NOMO-1 treated with DMSO at 0.1 percent for 48 hours (cell line): ENCODE measurements around the gene CPNE9.

Source experiments
- DNase-seq: peaks from one replicate; lab custom pipeline; 2025; ENCODE audit not compliant: unreplicated experiment; lab: John Stamatoyannopoulos, UW

CPNE9 gene

DNA sequence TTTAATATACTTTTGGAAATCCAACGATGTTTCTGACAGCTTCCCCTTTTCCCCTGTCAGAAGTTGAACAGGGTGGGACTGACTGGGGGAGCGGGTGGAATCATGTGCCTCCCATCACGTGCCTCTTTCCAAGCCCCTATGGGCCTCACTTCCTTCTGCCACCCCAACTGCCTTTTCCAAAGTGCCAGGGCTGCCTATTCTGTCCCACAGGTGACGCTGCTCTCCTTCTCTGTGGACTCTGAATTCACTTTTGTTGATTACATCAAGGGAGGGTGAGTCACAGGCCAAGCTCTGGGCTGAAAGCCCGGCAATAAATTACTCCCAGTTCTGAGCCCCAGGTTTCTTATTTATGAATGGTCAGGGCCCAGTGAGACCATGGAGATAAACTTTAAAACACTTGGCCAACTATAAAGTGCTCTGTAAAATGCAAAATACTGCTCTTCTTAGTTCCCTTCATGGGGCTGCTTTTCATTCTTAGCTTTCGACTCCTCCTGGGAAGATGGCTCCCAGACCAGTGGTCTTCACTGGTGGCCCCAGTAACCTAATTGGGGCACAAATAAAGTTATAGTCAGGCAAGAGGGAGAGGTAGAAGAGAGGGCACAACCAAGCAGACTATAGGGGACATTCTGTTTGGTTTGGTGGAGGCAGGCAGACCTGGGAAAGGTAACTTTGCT lies 12.3 kb downstream of the CPNE9 start:
- peak; percentile 93 for DNase-seq

DNA sequence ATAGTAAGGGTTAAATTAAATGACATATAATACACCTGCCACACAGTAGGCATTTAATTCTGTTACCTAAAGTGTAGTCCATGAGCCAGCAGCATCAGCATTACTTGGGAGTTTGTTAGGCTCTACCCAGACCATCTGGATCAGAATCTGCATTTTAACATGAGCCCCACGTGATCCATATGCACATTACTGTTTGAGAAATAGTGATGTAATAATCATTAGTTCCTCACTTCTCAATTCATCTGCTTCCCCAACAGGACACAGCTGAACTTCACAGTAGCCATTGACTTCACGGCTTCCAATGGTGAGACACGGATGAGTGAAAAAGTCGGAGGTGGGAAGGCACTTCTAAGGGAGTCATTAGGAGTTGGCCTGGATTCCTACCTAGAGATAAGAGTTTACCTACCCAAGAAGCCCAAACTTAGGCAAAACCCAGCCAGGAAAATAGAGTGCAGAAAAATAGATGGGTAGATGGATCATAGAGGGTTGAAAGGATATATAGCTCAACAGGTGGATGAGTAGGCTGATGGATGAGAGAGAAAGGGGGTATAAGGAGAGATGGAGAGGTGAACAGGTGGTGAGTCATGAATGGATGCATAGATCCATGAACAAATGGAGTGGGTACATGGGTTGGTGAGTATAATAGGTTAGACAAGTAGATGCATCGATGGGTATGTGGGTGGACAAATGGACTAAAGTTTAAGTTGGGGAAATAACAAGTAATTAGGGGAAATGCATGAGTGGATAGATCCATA lies 13.3 kb downstream of the CPNE9 start:
- DNase-seq = no peak

DNA sequence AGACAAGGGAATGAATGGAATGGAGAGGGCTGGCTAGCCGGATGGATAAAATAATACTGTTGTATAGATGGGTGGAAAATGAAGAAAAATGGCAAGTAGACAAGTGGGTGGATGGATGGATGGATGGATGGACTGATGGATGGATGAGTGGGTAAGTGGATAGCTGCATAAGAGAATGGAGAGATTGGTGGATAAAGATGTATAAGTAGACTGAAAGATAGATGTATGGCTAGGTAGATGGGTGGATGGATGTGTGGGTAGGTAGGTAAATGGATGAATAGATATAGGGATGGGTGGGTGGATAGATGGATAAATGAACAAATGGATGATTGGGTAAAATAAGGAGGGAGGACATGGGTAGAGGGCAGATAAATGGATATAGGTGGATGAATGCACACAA lies 13.9 kb downstream of the CPNE9 start:
- DNase-seq = no peak

DNA sequence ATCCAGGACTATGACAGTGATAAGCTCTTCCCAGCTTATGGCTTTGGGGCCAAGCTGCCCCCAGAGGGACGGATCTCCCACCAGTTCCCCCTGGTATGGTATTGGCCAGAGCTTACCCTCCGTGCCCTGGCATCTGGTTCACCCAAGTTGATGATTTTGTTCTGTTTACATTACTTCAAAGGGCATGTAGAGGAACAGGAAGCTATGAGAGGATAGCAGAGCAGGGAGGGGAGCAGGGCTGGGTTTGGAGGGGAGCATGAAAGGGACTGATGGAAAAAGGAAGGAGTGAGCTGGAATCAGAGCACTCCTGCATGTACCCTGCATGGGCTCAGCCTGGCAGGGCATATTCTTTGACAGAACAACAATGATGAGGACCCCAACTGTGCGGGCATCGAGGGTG lies 14.5 kb downstream of the CPNE9 start:
- DNase-seq = no peak

DNA sequence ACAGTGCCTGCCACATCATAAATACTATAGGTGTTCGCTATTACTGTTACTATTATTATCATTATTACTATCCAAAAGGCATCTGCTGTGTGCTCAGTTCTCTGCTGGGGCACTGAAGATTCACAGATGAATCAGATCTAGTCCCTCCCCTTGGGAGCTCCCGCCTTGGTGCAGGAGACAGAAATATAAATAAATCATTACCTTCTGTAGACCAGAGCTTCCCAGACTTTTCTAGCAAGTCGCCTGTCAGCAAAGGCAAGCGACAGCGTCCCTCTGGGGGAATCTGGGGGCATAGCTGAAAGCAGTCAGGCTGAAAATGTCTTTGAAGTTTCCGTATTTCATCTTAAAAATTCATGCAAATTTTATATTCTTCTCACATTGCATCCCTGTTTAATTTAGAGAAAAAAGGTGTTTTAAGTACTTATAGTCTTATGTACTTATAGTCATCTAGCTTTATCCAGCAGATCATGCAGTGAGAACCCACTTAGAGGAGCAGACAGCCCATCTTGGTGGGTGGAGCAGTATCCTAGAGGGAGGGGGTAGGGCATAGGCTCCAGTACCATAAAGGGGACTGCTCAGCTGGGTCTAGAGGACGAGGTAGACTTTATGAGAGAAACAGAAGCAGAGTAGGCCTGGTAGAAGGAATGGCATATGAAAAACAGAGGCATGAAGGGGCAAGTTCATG lies 17.5 kb downstream of the CPNE9 start:
- no peak for DNase-seq

DNA sequence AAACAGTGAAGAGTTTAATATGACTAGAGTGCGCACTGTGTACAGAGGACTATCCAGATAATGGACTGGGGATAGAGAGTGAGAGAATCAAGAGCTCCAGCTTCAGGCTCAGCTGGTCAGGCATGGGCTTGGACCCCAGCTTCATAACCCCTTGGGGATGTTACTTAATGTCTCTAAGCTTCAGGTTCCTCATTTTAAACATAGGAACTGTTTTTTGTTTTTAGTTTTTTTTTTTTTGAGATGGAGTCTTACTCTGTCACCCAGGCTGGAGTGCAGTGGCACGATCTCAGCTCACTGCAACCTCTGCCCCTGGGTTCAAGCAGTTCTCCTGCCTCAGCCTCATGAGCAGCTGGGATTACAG lies 18.0 kb downstream of the CPNE9 start:
- DNase-seq = peak; percentile 9

DNA sequence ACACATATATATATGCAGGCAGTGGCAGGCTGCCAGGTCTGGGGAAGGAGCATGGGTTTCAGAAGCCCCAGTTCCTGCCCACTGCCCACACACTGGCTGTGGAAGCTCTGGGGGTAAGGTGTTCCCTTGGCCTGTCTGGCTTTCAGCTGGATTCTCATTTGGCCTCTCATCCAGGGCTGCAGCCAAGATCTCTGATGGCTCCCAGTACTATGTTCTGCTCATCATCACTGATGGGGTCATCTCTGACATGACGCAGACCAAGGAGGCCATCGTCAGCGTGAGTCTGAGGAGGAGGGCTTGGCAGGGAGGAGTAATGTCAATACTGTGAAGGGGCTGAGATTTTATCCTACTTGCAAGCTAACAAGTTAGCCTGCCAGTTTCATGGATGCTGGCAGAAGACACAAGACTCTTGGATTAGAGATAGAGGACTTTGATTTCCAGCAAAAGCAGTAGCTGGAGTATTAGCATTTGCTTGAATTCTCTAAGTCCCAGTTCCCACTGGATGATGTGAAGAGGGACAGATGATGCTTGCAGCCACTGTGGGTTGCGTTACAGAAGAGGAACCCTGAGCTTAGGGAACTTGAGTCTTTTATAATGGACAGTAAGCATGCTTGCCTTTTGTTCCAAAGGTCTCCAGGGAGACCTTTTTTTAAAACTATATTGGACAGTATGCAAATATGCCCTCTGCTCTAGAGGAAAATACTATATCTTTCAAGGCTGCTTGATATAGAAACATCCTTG lies 22.3 kb downstream of the CPNE9 start:
- DNase-seq = no peak

DNA sequence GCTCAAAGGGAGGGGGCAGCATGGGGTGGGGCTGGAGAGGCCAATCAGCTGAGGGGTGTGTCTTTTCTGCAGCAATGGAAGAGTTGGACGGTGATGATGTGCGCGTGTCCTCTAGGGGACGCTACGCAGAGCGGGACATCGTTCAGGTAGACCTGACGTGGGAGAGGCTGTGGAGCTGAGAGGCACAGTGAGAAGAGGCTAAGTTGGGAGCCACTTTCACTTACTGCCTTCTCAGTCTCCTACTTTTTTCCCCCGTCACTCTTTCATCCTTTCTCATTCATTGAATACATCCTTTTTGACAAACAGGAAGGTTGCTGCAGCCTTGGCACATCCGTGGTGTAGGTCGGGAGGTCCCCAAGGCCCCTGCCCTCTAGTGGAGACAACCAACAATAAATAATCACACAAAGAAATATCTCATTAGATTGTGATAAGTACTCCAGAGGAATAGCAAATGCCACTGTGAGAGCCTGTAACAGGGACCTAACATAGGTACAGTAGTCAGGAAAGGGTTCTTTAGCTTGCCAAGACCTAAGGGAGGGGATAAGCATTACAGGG lies 23.5 kb downstream of the CPNE9 start:
- DNase-seq = peak; percentile 33

DNA sequence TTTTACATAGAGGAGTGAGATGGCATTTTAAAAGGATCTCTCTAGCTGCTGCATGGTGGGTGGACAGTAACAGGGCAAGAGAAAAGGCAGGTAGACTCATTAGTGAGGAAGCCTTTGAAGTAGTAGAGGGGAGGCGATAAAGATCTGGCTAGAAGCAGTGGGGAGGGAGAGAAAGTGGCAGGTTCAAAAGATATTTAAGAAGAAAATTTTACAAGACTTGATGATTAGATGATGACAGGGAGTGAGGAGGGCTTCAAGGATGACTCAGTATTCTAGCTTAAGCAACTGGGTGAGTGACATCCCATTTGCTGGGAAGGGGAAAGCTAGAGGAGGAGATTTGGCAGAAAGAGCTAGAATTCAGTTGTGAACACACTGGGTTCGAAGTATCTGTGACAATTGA lies 24.1 kb downstream of the CPNE9 start:
- DNase-seq = no peak

DNA sequence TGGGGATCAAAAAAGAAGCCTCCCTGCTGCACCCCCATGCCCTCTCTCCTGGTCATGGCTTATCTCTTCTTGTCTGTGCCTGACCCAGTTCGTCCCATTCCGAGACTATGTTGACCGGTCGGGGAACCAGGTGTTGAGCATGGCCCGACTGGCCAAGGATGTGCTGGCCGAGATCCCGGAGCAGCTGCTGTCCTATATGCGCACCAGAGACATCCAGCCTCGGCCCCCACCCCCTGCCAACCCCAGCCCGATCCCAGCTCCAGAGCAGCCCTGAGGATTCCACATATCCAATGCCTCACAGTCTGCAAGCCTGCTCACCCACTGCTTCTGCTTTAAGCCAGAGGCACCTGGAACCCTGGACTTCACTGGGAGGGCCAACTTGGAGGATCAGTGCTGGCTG lies 25.8 kb downstream of the CPNE9 start:
- DNase-seq = no peak

DNA sequence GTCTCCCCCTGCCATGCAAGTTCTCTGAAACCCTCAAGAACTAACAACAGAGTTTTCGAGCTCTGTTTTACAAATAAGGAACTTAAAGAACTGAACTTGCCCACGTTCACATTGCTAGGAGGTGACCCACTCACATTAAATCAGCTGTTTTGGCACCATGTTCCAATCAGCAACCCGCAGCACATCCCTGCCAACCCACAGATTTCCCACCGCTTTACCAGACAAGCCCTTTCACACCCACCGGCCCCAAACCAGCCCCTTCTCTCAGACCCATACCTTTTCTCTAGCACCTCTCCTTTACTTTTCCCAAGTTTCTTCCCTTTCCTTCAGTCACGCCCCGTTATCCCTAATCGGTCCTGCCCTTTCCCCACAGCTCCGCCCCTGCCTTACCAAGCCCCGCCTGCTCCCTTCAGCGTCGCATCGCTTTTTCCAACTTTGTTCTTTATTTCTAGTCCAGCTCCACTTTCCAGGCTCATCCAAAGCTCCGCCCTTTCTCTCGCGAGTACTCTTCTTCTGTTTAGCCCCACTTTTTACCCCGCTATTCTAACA lies 27.1 kb downstream of the CPNE9 start:
- no peak for DNase-seq

DNA sequence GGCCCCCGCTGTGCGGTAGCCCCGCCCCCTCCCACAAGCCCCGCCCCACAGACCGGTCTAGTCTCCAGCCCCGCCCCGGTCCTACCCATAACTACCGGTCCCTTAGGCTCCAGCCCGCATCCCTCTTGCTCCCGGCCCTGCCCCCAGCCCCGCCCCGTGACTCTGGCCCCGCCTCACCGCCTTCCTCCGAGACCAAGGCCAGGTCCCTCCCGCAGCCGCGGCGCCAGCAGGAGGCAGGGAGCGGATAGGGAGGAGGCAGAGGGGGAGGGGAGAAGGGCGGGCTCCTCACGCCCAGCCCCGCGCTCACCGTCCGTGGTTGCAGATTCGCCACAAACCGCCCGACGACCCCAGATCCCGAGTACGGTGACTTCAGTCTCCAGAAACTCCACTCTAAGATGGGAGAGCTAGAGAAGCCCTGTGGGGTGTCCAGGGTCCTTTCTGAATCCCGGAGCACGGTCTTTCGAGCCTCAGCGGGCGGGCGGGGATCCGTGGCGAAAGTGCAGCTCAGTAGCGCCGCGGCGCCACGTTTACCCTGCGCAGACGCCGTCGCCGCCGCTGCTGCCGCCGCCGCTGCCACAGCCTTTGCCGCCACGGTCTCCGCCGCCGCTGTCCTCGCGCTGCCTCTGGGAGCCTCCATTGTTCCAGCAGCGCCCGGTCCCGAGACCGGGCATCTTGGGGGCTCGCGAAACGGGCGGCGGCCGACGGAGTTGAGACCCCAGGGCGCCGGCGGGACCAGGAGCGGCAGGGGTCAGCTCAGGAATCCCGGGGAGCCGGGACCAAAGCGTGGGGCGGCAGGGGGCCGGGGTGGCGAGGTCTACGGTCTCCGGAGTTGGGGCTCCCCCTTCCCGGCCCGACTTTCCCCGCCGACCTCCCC lies 27.8 kb downstream of the CPNE9 start, which contains the start of gene BRPF1:
Gene BRPF1 (plus strand): TSS at position 530 of the 874 bp plus-strand sequence. CDS start 2,406 bp downstream, outside the sequence.
- DNase-seq = peak; percentile 95

DNA sequence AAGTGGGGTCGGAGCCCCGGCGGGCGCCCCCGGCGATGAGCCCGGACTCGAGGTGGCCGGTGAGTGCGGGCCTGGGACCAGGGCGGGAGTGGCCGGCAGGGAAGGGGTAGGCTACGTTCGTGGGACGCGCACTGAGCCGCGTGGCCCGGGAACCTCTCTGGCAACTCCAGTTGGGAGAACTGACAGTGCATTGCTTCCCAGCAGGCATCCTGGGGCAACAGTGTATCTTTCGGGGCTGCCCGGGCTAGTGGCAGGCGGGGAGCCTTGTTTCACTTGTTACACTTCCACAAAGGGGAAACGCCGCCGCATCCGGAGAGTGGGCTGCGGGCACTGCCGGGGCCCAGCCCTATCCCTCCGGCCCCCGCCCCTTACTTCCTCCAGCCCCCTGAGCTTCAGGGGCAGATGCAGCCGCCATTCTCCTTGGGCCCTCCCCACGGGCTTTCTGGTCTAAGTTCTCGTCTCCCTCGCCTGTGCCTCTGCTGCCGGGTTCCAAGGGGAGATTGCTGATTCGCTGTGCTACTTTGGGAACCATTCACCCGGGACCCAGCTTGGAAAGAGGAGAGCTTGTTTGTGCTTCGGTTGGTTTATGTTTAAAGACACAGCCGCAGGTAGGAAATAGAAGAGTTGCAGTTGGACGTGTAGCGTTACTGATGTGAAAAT lies 28.6 kb downstream of the CPNE9 start:
- peak; percentile 44 for DNase-seq

DNA sequence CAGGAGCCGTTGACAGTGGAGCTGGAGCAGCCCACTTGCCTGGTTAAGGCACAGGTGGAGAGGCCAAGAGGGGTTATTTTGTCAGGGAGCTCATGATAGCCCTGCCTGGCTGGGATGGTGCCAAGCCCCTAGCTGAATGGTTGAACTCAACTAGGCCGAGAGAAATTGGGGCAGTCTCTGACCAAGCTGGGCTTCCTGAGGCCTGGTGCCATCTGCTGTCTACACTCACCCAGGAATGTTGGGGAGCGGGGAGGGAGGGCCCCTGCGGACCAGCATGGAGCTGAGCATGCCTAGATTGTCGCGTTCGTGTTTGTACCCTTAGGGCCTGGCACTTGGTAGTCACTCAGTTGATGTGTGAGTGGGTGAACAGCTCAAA lies 29.1 kb downstream of the CPNE9 start:
- DNase-seq = no peak

DNA sequence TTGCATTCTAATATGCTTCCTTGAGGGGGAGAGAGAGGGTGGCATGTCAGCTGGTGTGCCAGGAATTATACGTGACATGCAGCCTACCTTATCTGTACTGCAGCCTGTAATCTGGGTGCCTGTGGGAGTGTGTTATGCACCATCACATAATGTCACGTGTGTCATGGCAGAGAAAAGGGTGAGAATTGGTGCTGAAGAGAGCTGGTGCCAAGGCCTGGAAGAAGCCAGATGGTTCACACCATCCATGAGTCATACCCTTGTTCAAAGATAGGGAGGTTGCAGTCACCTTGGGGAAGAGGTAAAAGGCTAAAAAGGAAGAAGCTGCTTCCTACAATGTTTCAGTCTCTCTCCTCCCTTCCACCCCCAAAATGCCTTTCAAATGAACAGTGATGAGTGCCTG lies 33.2 kb downstream of the CPNE9 start:
- DNase-seq = no peak

DNA sequence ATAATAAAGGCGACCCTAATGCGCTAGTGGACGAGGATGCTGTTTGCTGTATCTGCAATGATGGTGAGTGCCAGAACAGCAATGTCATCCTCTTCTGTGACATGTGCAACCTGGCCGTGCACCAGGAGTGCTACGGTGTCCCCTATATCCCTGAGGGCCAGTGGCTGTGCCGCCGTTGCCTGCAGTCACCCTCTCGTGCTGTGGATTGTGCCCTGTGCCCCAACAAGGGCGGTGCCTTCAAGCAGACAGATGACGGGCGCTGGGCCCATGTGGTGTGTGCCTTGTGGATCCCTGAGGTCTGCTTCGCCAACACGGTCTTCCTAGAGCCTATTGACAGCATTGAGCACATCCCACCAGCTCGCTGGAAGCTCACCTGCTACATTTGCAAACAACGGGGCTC lies 35.5 kb downstream of the CPNE9 start:
- DNase-seq = no peak

DNA sequence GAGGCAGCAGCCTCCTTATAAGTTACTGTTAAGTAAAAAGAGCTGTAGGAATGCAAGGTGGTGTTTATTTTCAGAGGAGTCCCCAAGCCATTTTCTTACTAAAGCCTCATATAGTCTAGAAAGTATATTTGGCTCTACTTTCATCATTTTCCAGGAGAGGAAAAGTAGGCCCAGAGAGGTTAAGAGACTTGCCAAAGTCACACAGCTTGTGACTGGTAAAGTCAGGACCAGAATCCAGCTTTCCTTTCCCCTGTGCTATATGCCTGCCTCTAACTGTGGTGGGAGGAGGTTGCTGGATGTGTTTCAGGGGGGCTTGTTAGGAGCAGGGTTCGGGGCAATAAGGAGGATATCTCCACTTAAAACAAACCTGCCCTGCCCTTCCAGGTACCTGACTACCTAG lies 38.9 kb downstream of the CPNE9 start:
- DNase-seq = no peak

DNA sequence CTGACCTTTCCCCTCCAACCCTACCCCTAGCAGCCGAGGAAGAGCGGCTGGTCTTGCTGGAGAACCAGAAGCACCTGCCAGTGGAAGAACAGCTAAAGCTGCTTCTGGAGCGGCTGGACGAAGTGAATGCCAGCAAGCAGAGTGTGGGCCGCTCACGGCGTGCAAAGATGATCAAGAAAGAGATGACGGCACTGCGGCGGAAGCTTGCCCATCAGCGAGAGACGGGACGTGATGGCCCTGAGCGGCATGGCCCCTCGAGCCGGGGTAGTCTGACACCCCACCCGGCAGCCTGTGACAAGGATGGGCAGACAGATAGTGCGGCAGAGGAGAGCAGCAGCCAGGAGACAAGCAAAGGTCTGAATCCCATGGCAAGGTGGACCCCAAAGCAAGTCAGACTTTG lies 39.9 kb downstream of the CPNE9 start:
- DNase-seq = no peak

DNA sequence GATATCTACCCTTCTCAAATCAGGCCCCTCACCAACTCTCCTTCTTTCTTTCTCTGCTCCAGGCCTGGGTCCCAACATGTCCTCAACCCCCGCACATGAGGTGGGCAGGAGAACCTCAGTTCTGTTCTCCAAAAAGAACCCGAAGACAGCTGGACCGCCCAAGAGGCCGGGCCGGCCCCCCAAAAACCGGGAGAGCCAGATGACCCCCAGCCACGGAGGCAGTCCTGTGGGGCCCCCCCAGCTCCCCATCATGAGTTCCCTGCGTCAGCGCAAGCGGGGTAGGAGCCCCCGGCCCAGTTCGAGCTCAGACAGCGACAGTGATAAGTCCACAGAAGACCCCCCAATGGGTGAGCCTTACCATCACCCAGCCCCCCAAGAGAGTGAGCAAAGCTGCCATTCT lies 40.5 kb downstream of the CPNE9 start:
- no peak for DNase-seq
